Measurements from ENCODE around the gene SCIN.
"Not testable (repeated sequence)": the region's sequence is repeated elsewhere in the genome, so short reads cannot be mapped to it uniquely, and the experiment has no call there.

SCIN gene

GRCh38 chr7:12549106-12549505 lies 21.4 kb upstream of the SCIN start:
- Histone ChIP-seq H3K4me3 (ENCODE audit: extremely low read depth, insufficient read depth, low read length, poor library complexity, severe bottlenecking) (no peak overlapping the region), H3K27ac (ENCODE audit: low read depth, low read length, severe bottlenecking) (no peak overlapping the region), H3K36me3 (ENCODE audit: control insufficient read depth, insufficient read depth, low read length) (no peaks in the 10 kb centered on the region), H3K9me3 (ENCODE audit: control insufficient read depth, low read length) (no peaks in the 10 kb centered on the region), H3K4me1 (ENCODE audit: control insufficient read depth, insufficient read depth, low read length, poor library complexity, severe bottlenecking) (peaks cover 6% of the 10 kb centered on the region)
- 83 to 100% methylated on average over 1 of the region's 3 CpGs for WGBS, 2 experiments (ENCODE audit: insufficient coverage in 2 of 2)

GRCh38 chr7:12550956-12551355 lies 19.6 kb upstream of the SCIN start:
- H3K27ac ChIP-seq (ENCODE audit: low read depth, low read length, severe bottlenecking), result no peak overlapping the region
- whole genome bisulfite sequencing, 2 experiments (ENCODE audit: insufficient coverage in 2 of 2), result 93 to 100% methylated on average over 2 of the region's 4 CpGs
- H3K36me3 ChIP-seq (ENCODE audit: control insufficient read depth, insufficient read depth, low read length), result no peaks in the 10 kb centered on the region
- no peak overlapping the region for H3K4me3 ChIP-seq (ENCODE audit: extremely low read depth, insufficient read depth, low read length, poor library complexity, severe bottlenecking)
- no peaks in the 10 kb centered on the region for H3K4me1 ChIP-seq (ENCODE audit: control insufficient read depth, insufficient read depth, low read length, poor library complexity, severe bottlenecking)
- no peaks in the 10 kb centered on the region for H3K9me3 ChIP-seq (ENCODE audit: control insufficient read depth, low read length)

- Histone ChIP-seq H3K27ac (ENCODE audit: low read depth, low read length, severe bottlenecking) (no peak overlapping the region), H3K4me3 (ENCODE audit: extremely low read depth, insufficient read depth, low read length, poor library complexity, severe bottlenecking) (no peak overlapping the region), H3K36me3 (ENCODE audit: control insufficient read depth, insufficient read depth, low read length) (no peaks in the 10 kb centered on the region), H3K9me3 (ENCODE audit: control insufficient read depth, low read length) (peaks cover 5% of the 10 kb centered on the region), H3K4me1 (ENCODE audit: control insufficient read depth, insufficient read depth, low read length, poor library complexity, severe bottlenecking) (peaks cover 7% of the 10 kb centered on the region)
- no CpG with 5 or more reads among the region's 1 CpG for whole genome bisulfite sequencing, 2 experiments (ENCODE audit: insufficient coverage in 2 of 2)
Observed at GRCh38 chr7:12552876-12553275, 17.6 kb upstream of the SCIN start.

- no peaks in the 10 kb centered on the region for H3K36me3 ChIP-seq (ENCODE audit: control insufficient read depth, insufficient read depth, low read length)
- no peak overlapping the region for H3K4me3 ChIP-seq (ENCODE audit: extremely low read depth, insufficient read depth, low read length, poor library complexity, severe bottlenecking)
Observed at GRCh38 chr7:12553416-12553815, 17.1 kb upstream of the SCIN start.

GRCh38 chr7:12554351-12554750 lies 16.2 kb upstream of the SCIN start:
- no CpG with 5 or more reads among the region's 2 CpGs for WGBS, 2 experiments (ENCODE audit: insufficient coverage in 2 of 2)
- Histone ChIP-seq H3K36me3 (ENCODE audit: control insufficient read depth, insufficient read depth, low read length) (no peaks in the 10 kb centered on the region), H3K4me1 (ENCODE audit: control insufficient read depth, insufficient read depth, low read length, poor library complexity, severe bottlenecking) (peaks cover 7% of the 10 kb centered on the region), H3K27ac (ENCODE audit: low read depth, low read length, severe bottlenecking) (no peak overlapping the region), H3K9me3 (ENCODE audit: control insufficient read depth, low read length) (peaks cover 5% of the 10 kb centered on the region), H3K4me3 (ENCODE audit: extremely low read depth, insufficient read depth, low read length, poor library complexity, severe bottlenecking) (no peak overlapping the region)

More at GRCh38 chr7:12553416-12553815, 17.1 kb upstream of the SCIN start:
- Histone ChIP-seq H3K4me1 (ENCODE audit: control insufficient read depth, insufficient read depth, low read length, poor library complexity, severe bottlenecking) (peaks cover 7% of the 10 kb centered on the region), H3K9me3 (ENCODE audit: control insufficient read depth, low read length) (peaks cover 5% of the 10 kb centered on the region), H3K27ac (ENCODE audit: low read depth, low read length, severe bottlenecking) (no peak overlapping the region)

GRCh38 chr7:12554872-12555271 lies 15.6 kb upstream of the SCIN start:
- WGBS, 2 experiments (ENCODE audit: insufficient coverage in 2 of 2), result 64 to 100% methylated on average over 1 of the region's 6 CpGs
- Histone ChIP-seq H3K4me3 (ENCODE audit: extremely low read depth, insufficient read depth, low read length, poor library complexity, severe bottlenecking) (no peak overlapping the region), H3K36me3 (ENCODE audit: control insufficient read depth, insufficient read depth, low read length) (no peaks in the 10 kb centered on the region), H3K27ac (ENCODE audit: low read depth, low read length, severe bottlenecking) (no peak overlapping the region), H3K9me3 (ENCODE audit: control insufficient read depth, low read length) (peaks cover 5% of the 10 kb centered on the region), H3K4me1 (ENCODE audit: control insufficient read depth, insufficient read depth, low read length, poor library complexity, severe bottlenecking) (peaks cover 7% of the 10 kb centered on the region)

- H3K4me3 ChIP-seq (ENCODE audit: extremely low read depth, insufficient read depth, low read length, poor library complexity, severe bottlenecking); H3K4me1 ChIP-seq (ENCODE audit: control insufficient read depth, insufficient read depth, low read length, poor library complexity, severe bottlenecking); H3K27ac ChIP-seq (ENCODE audit: low read depth, low read length, severe bottlenecking); H3K9me3 ChIP-seq (ENCODE audit: control insufficient read depth, low read length); H3K36me3 ChIP-seq (ENCODE audit: control insufficient read depth, insufficient read depth, low read length): not testable (repeated sequence)
- WGBS, 2 experiments (ENCODE audit: insufficient coverage in 2 of 2), result 78 to 96% methylated on average over 4 to 5 of the region's 6 CpGs
Observed at GRCh38 chr7:12555695-12556094, 14.8 kb upstream of the SCIN start.

GRCh38 chr7:12556139-12556792 lies 14.3 kb upstream of the SCIN start:
- not testable (repeated sequence) for H3K27ac ChIP-seq (ENCODE audit: low read depth, low read length, severe bottlenecking); H3K9me3 ChIP-seq (ENCODE audit: control insufficient read depth, low read length); H3K4me3 ChIP-seq (ENCODE audit: extremely low read depth, insufficient read depth, low read length, poor library complexity, severe bottlenecking); H3K36me3 ChIP-seq (ENCODE audit: control insufficient read depth, insufficient read depth, low read length); H3K4me1 ChIP-seq (ENCODE audit: control insufficient read depth, insufficient read depth, low read length, poor library complexity, severe bottlenecking)
- WGBS, 2 experiments (ENCODE audit: insufficient coverage in 2 of 2), result 95 to 97% methylated on average over 21 to 55 of the region's 60 CpGs

- Histone ChIP-seq H3K36me3 (ENCODE audit: control insufficient read depth, insufficient read depth, low read length) (no peaks in the 10 kb centered on the region), H3K27ac (ENCODE audit: low read depth, low read length, severe bottlenecking) (peak overlapping the region; percentile 44), H3K4me3 (ENCODE audit: extremely low read depth, insufficient read depth, low read length, poor library complexity, severe bottlenecking) (no peak overlapping the region), H3K9me3 (ENCODE audit: control insufficient read depth, low read length) (peaks cover 5% of the 10 kb centered on the region), H3K4me1 (ENCODE audit: control insufficient read depth, insufficient read depth, low read length, poor library complexity, severe bottlenecking) (peaks cover 7% of the 10 kb centered on the region)
- WGBS, 2 experiments (ENCODE audit: insufficient coverage in 2 of 2), result 95 to 96% methylated on average over 4 to 6 of the region's 7 CpGs
Observed at GRCh38 chr7:12557282-12557681, 13.2 kb upstream of the SCIN start.

GRCh38 chr7:12564996-12565764 lies 5.3 kb upstream of the SCIN start:
- Histone ChIP-seq H3K9me3 (ENCODE audit: control insufficient read depth, low read length) (no peaks in the 10 kb centered on the region), H3K4me3 (ENCODE audit: extremely low read depth, insufficient read depth, low read length, poor library complexity, severe bottlenecking) (no peak overlapping the region), H3K27ac (ENCODE audit: low read depth, low read length, severe bottlenecking) (no peak overlapping the region), H3K36me3 (ENCODE audit: control insufficient read depth, insufficient read depth, low read length) (no peaks in the 10 kb centered on the region), H3K4me1 (ENCODE audit: control insufficient read depth, insufficient read depth, low read length, poor library complexity, severe bottlenecking) (no peaks in the 10 kb centered on the region)
- 86% methylated on average over 1 of the region's 4 CpGs; no CpG with 5 or more reads in 1 of the 2 experiments for WGBS, 2 experiments (ENCODE audit: insufficient coverage in 2 of 2)

- 70 to 80% methylated on average over 2 of the region's 2 CpGs for WGBS, 2 experiments (ENCODE audit: insufficient coverage in 2 of 2)
- no peak overlapping the region for H3K4me3 ChIP-seq (ENCODE audit: extremely low read depth, insufficient read depth, low read length, poor library complexity, severe bottlenecking)
- no peaks in the 10 kb centered on the region for H3K4me1 ChIP-seq (ENCODE audit: control insufficient read depth, insufficient read depth, low read length, poor library complexity, severe bottlenecking)
- H3K9me3 ChIP-seq (ENCODE audit: control insufficient read depth, low read length), result no peaks in the 10 kb centered on the region
- no peak overlapping the region for H3K27ac ChIP-seq (ENCODE audit: low read depth, low read length, severe bottlenecking)
- no peaks in the 10 kb centered on the region for H3K36me3 ChIP-seq (ENCODE audit: control insufficient read depth, insufficient read depth, low read length)
Observed at GRCh38 chr7:12565873-12566272, 4.6 kb upstream of the SCIN start.

Measured in mesodermal cell (in vitro differentiated cells).